IPS DF 4.7 (cell line): ENCODE results near the gene AGAP1.

Experiments
- DNase-seq: peaks from one replicate; pipeline ENCODE4 v3.0.0-alpha.2; 2013; ENCODE audit warnings: low spot score; ENCODE audit errors: extremely low read depth

The AGAP1 gene

DNA sequence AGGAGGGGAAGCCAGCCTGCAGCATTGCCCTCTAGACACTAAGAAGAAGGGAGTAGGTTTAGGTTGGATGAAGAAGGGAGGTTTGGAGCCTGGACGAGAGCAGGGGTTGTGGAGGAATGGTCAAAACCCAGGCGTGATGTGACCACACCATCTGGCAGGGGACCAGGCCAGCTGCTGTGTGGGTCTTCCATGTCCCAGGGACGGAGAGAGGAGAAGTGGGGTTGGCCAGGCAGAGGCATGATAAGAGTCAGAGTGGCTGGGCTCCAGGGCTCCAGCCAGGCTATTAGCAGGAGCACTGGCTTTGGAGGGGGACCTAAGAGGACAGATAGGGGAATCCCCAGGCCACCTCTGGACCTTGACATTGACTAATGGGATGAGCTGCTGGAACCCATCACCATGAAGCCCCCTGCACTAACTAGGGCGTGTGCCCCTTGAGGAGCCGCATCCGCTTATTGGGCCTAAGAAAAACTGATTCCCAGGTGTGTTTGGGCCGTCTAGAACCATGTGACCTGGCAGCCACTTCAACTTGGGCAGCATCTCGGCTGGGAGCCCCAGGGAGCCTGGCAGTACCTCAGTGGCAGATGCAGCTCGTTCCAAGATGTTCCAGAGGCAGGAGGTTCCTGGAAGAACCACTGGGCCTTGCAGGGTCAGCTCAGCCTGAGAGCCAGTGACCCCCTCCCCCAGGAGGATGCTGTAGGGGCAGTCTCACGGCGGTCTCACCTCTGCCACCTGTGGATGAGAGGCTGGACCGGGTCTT is 235.1 kb downstream of the AGAP1 start:
- DNase-seq, result no peak

- DNase-seq, result no peak
Measured at GRCh38 chr2:235729557-235729947, 235.7 kb downstream of the AGAP1 start.

GRCh38 chr2:235730115-235730514 is 236.3 kb downstream of the AGAP1 start:
- no peak for DNase-seq

DNA sequence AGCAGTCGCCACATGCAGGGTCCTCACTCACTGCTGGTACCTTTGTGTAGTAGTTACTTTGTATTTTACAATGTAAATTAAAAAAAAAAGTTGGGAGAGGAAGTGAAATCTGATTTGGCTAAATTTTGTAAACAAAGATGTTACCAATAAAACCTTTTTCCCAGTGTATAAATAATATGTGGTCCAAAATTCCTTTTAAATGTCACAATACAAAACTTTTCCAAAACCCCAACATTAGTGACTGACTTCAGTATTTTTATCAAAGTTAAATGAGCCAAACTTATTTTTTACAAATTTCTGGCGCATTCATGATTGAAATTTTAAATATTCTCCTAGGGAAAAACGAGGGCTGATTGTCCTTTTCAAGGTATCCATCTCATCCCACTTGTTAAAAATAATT is 239.9 kb downstream of the AGAP1 start:
- no peak for DNase-seq

GRCh38 chr2:235734168-235734567 is 240.3 kb downstream of the AGAP1 start:
- DNase-seq, result no peak

DNA sequence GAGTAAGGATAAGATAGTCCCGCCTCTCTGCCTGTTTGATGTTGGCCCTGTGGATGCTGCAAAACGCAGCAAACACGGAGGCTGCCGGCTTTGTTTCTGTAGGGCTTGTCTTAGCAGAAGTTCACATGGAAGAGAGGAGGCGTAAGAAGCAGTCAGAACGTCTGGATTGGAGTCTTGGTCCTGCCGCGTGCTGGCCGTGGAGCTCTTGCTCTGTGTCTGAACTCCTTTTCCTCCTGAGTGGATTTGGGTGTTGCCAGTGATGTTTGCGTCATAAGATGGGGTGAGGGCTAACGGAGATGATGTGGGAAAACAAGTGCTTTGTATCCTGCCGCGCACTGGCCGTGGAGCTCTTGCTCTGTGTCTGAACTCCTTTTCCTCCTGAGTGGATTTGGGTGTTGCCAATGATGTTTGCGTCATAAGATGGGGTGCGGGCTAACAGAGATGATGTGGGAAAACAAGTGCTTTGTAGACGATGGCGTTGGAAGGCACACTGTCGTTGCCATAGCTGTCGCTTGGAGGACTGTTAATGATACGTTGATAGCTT is 240.9 kb downstream of the AGAP1 start:
- no peak for DNase-seq

DNA sequence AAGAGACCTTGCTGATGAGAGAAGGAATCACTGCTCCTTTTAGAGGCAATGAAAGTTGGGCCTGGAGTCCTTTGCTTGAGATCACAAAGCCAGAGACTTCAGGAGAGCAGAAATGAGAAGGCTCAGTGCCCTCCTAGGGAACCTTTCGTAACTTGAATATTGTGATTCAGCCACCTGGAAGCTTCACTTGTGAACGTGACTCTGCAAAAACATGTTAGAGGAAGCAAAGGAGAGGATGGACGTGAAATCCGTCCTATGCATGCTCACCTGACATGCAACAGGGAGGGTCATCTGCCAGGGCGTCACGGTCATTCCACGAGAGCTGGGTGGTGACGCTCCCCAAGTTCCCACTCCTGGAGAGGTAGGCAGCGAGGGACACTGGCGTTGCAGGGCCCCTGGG is 243.6 kb downstream of the AGAP1 start:
- DNase-seq, result no peak

- DNase-seq, result no peak
Measured at GRCh38 chr2:235737840-235738239, 244.0 kb downstream of the AGAP1 start.

- no peak for DNase-seq
Measured at GRCh38 chr2:235739704-235740415, 246.0 kb downstream of the AGAP1 start.

DNA sequence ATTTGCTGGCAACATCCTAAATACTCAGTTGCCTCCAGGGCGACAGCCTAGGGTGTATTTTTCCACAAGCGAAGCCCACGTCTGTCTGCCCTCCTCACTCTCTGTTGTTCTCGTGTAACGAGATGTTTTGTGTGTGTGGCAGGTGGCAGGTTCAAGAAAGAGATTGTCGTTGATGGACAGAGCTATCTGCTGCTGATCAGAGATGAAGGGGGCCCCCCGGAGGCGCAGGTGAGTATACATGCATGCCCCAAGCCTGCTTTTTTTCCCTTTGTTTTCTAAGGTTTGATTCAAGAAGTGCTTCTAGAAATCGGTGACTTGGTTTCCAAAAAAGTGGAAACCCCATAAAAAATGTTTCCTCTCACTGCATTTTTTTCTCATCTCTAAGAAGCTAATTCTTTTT is 247.0 kb downstream of the AGAP1 start:
- DNase-seq, result no peak

GRCh38 chr2:235744161-235744560 is 250.3 kb downstream of the AGAP1 start:
- DNase-seq, result no peak

DNA sequence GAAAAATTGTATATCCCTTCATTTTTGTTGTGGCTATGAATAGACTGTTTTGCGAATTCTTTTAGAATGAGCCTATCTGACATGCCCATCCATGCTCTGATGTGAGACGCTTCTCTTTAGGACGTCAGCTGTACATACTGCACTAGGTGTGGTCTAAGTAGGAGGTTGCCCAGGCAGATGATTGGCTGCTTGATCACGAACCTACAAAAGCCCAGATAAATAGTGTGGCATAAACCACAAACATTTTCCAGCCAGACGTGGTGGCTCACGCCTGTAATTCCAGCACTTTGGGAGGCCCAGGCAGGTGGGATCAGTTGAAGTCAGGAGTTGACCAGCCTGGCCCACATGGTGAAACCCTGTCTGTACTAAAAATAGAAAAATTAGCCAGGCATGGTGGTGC is 251.8 kb downstream of the AGAP1 start:
- no peak for DNase-seq

- peak; percentile 74 for DNase-seq
Measured at GRCh38 chr2:235746257-235746934, 252.6 kb downstream of the AGAP1 start.

DNA sequence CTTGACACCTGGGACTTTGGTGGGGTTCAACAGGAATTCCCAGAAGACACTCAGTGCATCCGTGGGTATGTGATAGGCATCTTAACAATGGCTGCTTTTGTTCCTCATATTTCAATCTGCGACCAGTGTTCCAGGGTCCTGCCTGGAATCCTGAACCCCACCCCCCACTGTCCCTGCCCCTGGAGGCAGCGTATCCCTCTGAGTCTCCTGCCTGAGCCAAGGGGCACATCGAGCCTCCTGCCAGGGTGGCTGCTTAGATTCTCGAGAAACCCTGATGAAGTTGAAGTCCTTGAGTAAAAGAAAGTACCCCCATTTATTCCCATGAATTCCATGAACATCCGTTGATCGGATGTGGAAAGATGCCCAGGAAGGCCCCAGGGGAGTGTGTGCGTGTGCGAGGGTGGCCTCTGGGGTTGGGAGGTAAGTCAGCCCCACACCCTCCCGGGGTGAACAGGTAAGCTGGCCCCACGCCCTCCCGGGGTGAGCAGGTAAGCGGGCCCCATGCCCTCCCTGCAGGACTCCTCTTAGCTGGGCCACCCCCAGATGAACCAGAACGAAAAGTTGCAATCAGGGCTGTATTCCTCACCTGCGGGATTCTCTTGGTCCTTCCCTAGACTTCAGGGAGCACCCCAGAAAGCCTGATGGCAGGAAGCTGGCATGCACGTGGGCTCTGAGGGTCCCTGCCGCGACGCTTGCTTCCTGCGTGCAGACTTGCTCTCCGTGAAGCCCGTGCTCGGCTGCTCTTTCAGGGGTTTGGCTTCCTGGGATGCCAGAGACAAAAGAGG is 253.3 kb downstream of the AGAP1 start:
- DNase-seq, result no peak

DNA sequence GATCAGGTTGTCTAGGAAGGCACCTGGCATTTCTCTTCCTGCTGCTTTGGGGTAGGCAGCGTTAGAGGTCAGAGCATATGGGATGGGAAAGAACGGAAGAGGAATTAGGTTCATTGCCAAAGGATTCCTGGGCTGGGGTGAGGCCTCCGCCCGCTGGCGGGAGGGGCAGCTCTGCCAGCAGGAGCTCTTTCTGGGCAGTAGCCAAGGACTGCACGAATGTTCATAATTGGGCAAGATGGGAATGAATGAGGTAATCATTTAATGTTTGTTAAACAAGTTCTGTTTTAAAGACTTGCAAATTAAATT is 253.9 kb downstream of the AGAP1 start:
- DNase-seq, result no peak

- no peak for DNase-seq
Measured at GRCh38 chr2:235749121-235749770, 255.4 kb downstream of the AGAP1 start.

GRCh38 chr2:235749771-235750160 is 255.9 kb downstream of the AGAP1 start:
- no peak for DNase-seq

DNA sequence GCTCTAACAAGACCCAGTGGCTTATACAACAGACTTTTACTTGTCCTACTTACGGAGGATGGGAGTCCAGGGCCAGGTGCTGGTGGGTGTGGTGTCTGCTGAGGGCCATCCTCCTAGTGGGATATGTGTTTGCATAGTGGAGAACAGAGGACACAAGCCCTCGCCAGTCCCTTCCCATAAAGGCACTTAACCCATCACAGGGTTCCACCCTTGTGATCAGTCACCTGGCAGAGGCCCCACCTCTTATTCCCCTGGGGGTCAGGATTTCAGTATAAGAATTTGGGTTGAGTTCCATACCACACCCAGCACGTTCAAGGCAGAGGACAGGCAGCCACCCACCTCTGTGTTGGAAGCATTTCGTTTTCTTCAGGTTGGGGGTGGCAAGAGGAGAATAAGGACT is 259.0 kb downstream of the AGAP1 start:
- no peak for DNase-seq

- no peak for DNase-seq
Measured at GRCh38 chr2:235754357-235755207, 260.7 kb downstream of the AGAP1 start.

DNA sequence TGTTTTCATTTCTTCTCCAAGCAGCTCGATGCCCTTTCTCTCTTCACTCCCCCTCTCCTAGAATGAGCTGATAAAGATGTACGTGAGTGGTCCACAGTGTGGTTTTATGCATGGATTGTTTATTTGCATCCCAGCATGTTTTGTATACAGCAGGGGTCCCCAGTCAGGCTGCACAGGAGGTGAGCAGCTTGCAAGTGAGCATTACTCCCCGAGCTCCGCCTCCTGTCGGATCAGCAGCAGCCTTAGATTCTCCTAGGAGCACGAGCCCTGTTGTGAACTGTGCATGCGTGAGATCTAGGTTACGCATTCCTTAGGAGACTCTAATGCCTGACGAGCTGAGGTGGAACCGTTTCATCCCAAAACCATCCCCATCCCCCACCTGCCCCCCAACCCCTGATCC is 262.6 kb downstream of the AGAP1 start:
- DNase-seq, result no peak
